Measurements from ENCODE around the gene RACK1. TPM values are rescaled to one million over a fixed set of nuclear protein-coding genes. Genes with fewer than 3 reads are reported as not detected.

The RACK1 gene
- polyA plus RNA-seq, 2 of the 4 experiments (the other 2 are of a cell fraction): 2,590 to 3,139 TPM

- no peak for TF ChIP-seq MAFK (IDR thresholded peaks at IDR 0.05; ENCODE audit: partially characterized antibody)
- TF ChIP-seq EHF (CRISPR knock-in tag; IDR thresholded peaks at IDR 0.05): no peak
- no peak for TF ChIP-seq RAD21 (conservative IDR thresholded peaks at IDR 0.05 in 1 of 2, IDR thresholded peaks at IDR 0.05 in 1 of 2)
- TF ChIP-seq, protein P1, sequence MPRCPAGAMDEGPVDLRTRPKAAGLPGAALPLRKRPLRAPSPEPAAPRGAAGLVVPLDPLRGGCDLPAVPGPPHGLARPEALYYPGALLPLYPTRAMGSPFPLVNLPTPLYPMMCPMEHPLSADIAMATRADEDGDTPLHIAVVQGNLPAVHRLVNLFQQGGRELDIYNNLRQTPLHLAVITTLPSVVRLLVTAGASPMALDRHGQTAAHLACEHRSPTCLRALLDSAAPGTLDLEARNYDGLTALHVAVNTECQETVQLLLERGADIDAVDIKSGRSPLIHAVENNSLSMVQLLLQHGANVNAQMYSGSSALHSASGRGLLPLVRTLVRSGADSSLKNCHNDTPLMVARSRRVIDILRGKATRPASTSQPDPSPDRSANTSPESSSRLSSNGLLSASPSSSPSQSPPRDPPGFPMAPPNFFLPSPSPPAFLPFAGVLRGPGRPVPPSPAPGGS (IDR thresholded peaks at IDR 0.05): peak; percentile 70; the same call in 1 of the 3 replicates
- peak; percentile 3 to 85; a peak in 2 of 5 replicates for TF ChIP-seq JUN (IDR thresholded peaks at IDR 0.05)
- TF ChIP-seq HOXA7 (CRISPR knock-in tag; IDR thresholded peaks at IDR 0.05): no peak
- TF ChIP-seq, protein P2, sequence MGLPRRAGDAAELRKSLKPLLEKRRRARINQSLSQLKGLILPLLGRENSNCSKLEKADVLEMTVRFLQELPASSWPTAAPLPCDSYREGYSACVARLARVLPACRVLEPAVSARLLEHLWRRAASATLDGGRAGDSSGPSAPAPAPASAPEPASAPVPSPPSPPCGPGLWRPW (IDR thresholded peaks at IDR 0.05): no peak
- TF ChIP-seq RFX5 (IDR thresholded peaks at IDR 0.05): no peak
- no peak for TF ChIP-seq HOXB5 (CRISPR knock-in tag; IDR thresholded peaks at IDR 0.05)
- TF ChIP-seq RCOR1 (IDR thresholded peaks at IDR 0.05; ENCODE audit: low read depth, low read length): no peak
- no peak for TF ChIP-seq SREBF2 (IDR thresholded peaks at IDR 0.05)
- TF ChIP-seq HDAC2 (IDR thresholded peaks at IDR 0.05): peak; percentile 42; the same call in 1 of the 2 replicates
- no peak for TF ChIP-seq KDM1A (IDR thresholded peaks at IDR 0.05; ENCODE audit: low read depth)
- TF ChIP-seq HOXB13 (CRISPR knock-in tag; IDR thresholded peaks at IDR 0.05; ENCODE audit: low read depth): no peak
- no peak for TF ChIP-seq JUNB (IDR thresholded peaks at IDR 0.05)
- TF ChIP-seq CHD2 (IDR thresholded peaks at IDR 0.05; ENCODE audit: low read length, partially characterized antibody): no peak
- TF ChIP-seq TFCP2L1 (CRISPR knock-in tag; IDR thresholded peaks at IDR 0.05): no peak
- no peak for TF ChIP-seq ZFP36 (IDR thresholded peaks at IDR 0.05; ENCODE audit: borderline replicate concordance, partially characterized antibody)
- TF ChIP-seq POLR2A (IDR thresholded peaks at IDR 0.05; ENCODE audit: low read length): peak; percentile 96
- no peak for TF ChIP-seq TP53 (CRISPR knock-in tag; IDR thresholded peaks at IDR 0.05)
- no peak for TF ChIP-seq FOSB (CRISPR knock-in tag; IDR thresholded peaks at IDR 0.05)
- no peak for TF ChIP-seq RARB (CRISPR knock-in tag; IDR thresholded peaks at IDR 0.05)
- 0 out of 2 replicates have a peak, but pooled peaks have one; percentile 38 for TF ChIP-seq GATA3 (IDR thresholded peaks at IDR 0.05; ENCODE audit: borderline replicate concordance)
- no peak for TF ChIP-seq MAZ (IDR thresholded peaks at IDR 0.05; ENCODE audit: borderline replicate concordance, low read depth, low read length)
- TF ChIP-seq, protein P3, sequence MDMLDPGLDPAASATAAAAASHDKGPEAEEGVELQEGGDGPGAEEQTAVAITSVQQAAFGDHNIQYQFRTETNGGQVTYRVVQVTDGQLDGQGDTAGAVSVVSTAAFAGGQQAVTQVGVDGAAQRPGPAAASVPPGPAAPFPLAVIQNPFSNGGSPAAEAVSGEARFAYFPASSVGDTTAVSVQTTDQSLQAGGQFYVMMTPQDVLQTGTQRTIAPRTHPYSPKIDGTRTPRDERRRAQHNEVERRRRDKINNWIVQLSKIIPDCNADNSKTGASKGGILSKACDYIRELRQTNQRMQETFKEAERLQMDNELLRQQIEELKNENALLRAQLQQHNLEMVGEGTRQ (IDR thresholded peaks at IDR 0.05): no peak
- no peak for TF ChIP-seq NPAS2 (CRISPR knock-in tag; IDR thresholded peaks at IDR 0.05; ENCODE audit: borderline replicate concordance)
- TF ChIP-seq ESRRA (IDR thresholded peaks at IDR 0.05; ENCODE audit: borderline replicate concordance, low read length): no peak
- TF ChIP-seq MYC (IDR thresholded peaks at IDR 0.05; ENCODE audit: borderline replicate concordance, low read length): no peak
- TF ChIP-seq ZC3H11A (IDR thresholded peaks at IDR 0.05): no peak
- TF ChIP-seq, protein P4, sequence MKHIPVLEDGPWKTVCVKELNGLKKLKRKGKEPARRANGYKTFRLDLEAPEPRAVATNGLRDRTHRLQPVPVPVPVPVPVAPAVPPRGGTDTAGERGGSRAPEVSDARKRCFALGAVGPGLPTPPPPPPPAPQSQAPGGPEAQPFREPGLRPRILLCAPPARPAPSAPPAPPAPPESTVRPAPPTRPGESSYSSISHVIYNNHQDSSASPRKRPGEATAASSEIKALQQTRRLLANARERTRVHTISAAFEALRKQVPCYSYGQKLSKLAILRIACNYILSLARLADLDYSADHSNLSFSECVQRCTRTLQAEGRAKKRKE (CRISPR knock-in tag; IDR thresholded peaks at IDR 0.05; ENCODE audit: low read depth): no peak
- TF ChIP-seq, protein P5, sequence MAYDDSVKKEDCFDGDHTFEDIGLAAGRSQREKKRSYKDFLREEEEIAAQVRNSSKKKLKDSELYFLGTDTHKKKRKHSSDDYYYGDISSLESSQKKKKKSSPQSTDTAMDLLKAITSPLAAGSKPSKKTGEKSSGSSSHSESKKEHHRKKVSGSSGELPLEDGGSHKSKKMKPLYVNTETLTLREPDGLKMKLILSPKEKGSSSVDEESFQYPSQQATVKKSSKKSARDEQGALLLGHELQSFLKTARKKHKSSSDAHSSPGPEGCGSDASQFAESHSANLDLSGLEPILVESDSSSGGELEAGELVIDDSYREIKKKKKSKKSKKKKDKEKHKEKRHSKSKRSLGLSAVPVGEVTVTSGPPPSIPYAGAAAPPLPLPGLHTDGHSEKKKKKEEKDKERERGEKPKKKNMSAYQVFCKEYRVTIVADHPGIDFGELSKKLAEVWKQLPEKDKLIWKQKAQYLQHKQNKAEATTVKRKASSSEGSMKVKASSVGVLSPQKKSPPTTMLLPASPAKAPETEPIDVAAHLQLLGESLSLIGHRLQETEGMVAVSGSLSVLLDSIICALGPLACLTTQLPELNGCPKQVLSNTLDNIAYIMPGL (CRISPR knock-in tag; IDR thresholded peaks at IDR 0.05; ENCODE audit: borderline replicate concordance): peak; percentile 79
- TF ChIP-seq EHMT2 (IDR thresholded peaks at IDR 0.05; ENCODE audit: low read depth): no peak
- no peak for TF ChIP-seq POLR2AphosphoS2 (conservative IDR thresholded peaks at IDR 0.05; ENCODE audit: low read length)
- 0 out of 3 replicates have a peak, but pooled peaks have one; percentile 2 for TF ChIP-seq SMC3 (IDR thresholded peaks at IDR 0.05)
- TF ChIP-seq, protein P6, sequence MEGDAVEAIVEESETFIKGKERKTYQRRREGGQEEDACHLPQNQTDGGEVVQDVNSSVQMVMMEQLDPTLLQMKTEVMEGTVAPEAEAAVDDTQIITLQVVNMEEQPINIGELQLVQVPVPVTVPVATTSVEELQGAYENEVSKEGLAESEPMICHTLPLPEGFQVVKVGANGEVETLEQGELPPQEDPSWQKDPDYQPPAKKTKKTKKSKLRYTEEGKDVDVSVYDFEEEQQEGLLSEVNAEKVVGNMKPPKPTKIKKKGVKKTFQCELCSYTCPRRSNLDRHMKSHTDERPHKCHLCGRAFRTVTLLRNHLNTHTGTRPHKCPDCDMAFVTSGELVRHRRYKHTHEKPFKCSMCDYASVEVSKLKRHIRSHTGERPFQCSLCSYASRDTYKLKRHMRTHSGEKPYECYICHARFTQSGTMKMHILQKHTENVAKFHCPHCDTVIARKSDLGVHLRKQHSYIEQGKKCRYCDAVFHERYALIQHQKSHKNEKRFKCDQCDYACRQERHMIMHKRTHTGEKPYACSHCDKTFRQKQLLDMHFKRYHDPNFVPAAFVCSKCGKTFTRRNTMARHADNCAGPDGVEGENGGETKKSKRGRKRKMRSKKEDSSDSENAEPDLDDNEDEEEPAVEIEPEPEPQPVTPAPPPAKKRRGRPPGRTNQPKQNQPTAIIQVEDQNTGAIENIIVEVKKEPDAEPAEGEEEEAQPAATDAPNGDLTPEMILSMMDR (IDR thresholded peaks at IDR 0.05): no peak
Measured at GRCh38 chr5:181260720-181261319, 17.1 kb upstream of the RACK1 start, which contains the start of gene TRIM52 (continued).

Data from A549 (cell line).